BLaER1 treated with 17β-estradiol and CSF1 and Interleukin-3, amounts not matched to agents 10 nM and 100 nM (cell line): ENCODE data around the gene TMEM185B.

ENCODE experiments used
- H3K27ac ChIP-seq, 11 experiments: shearing (Covaris generic); formaldehyde crosslinking; 2 replicates each; pipeline ENCODE4 v1.8.1; 2022
- H3K27me3 ChIP-seq, 11 experiments: shearing (Covaris generic); formaldehyde crosslinking; 2 replicates each; pipeline ENCODE4 v1.8.1; 2022
- H3K36me3 ChIP-seq, 11 experiments: shearing (Covaris generic); formaldehyde crosslinking; 2 replicates each; pipeline ENCODE4 v1.8.1; 2022
- H3K4me1 ChIP-seq, 10 experiments: shearing (Covaris generic); formaldehyde crosslinking; 2 replicates each; pipeline ENCODE4 v1.8.1; 2022
- H3K4me2 ChIP-seq, 11 experiments: shearing (Covaris generic); formaldehyde crosslinking; 2 replicates each; pipeline ENCODE4 v1.8.1; 2022
- H3K4me3 ChIP-seq, 10 experiments: shearing (Covaris generic); formaldehyde crosslinking; 2 replicates each; pipeline ENCODE4 v1.8.1; 2022
- H3K9ac ChIP-seq, 11 experiments: shearing (Covaris generic); formaldehyde crosslinking; 2 replicates each; pipeline ENCODE4 v1.8.1; 2022
- H3K9me3 ChIP-seq, 11 experiments: shearing (Covaris generic); formaldehyde crosslinking; replicated peaks in 1 of 11; 2 replicates each; pipeline ENCODE4 v1.8.1; 2022
- H4K20me1 ChIP-seq, 11 experiments: shearing (Covaris generic); formaldehyde crosslinking; 2 replicates each; pipeline ENCODE4 v1.8.1; 2022
- Cebpa-rat ChIP-seq, 11 experiments: shearing (Covaris generic); IDR thresholded peaks; 2 replicates each; pipeline ENCODE4 v1.8.1; 2022

Gene TMEM185B

DNA sequence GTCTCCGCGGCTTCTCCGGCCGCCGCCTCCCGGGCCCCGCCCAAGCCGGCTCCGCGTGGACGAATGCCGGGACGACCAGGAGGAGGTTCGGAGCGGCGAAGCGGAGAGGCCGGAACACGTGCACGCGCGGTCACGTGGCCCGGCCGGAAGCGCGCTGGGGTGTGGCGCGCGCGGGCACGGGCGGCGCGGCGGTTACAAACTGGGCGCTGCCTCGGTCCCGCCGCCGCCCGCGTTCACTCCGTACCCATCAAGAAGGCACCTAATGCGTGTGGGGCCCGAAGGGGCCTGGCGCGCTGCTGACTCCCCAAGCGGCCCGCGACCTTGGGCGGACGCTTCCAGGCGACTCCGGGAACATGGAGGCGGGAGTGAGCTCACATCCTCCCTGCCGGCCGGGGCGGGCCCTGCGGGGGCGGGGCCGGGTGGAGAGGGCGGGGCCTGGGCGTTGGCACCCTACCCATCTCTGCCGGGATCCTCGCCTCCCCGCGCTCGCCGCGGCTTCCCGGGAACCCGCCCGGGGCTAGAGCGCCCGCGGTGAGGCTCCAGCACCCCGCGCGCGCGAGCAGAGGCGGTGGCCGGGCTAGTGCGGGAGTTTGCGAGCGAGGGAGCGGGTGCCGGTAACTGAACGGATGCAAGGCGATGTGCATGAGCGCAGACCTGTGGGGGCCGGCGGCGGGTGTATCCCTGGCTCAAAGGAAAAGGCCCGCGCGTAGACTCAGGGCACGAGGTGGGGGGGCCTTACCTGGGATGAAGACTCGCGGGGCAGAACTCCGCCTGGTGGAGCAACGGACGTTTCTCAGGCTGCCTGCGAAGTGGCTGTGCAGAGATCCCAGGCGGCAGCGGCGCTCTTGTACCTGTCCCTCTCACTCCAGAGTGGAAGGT is at the start of gene TMEM185B:
Gene TMEM185B, minus strand, starts transcription at position 367 of the 879 bp plus-strand sequence. CDS start 424 bp downstream, outside the sequence.
- H3K27me3 ChIP-seq = peaks cover 0 to 28% (median 0%) of the 10 kb centered on the region in 11 experiments; a peak in 7 of 22 replicates
- peak within 1 kb of the TSS; percentile 87 to 98 (median 91) for H3K9ac ChIP-seq
- peak within 1 kb of the TSS; percentile 93 to 99 (median 97) for H3K27ac ChIP-seq
- peaks cover 37 to 71% (median 57%) of the 10 kb centered on the region in 10 experiments for H3K4me1 ChIP-seq
- H3K4me2 ChIP-seq = peak within 1 kb of the TSS; percentile 83 to 99 (median 94)
- H4K20me1 ChIP-seq = peaks cover 0 to 28% (median 4%) of the 10 kb centered on the region in 11 experiments; a peak in 10 of 22 replicates
- H3K36me3 ChIP-seq = peaks cover 30 to 44% (median 42%) of the 10 kb centered on the region in 11 experiments
- TF ChIP-seq Cebpa-rat (IDR thresholded peaks at IDR 0.05) = no peak
- H3K4me3 ChIP-seq = peak within 1 kb of the TSS; percentile 58 to 78 (median 68)
- peaks cover 17 to 47% (median 35%) of the 10 kb centered on the region in 11 experiments for H3K9me3 ChIP-seq

DNA sequence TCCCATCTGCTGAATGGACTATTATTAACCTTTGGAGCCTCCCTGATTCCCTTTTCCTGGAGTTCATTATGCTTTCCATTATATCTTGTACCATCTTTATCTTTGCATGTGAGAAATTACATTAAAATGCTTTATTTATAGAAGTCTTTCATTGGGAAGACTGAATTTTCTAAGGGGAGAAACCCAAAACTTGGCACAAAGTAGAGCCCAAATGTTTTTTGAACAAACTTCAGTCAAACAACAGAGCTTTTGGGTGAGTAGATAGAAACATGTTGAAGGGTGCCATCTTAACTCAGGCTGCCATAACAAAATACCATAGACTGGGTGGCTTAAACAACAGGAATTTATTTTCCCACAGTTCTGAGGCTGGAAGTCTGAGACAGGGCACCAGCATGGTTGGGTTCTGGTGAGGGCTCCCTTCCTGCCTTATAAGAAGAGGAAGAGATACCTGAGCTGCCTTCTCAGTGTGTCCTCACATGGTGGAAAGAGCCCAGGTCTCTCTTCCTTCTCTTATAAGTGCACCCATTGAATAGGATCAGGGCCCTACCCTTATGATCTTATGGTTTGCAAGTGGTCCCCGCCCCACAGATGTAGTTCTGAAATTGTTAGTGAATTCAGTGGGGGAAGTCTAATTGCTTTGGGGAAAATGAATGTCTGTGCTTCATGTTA is 48.6 kb upstream of the TMEM185B start:
- Histone ChIP-seq H3K4me3 (no peak overlapping the region), H4K20me1 (peaks cover 0 to 95% (median 2%) of the 10 kb centered on the region in 11 experiments; a peak in 7 of 22 replicates), H3K36me3 (peaks cover 0 to 78% (median 19%) of the 10 kb centered on the region in 11 experiments; a peak in 15 of 22 replicates), H3K9ac (no peak overlapping the region), H3K4me2 (no peak overlapping the region), H3K9me3 (peaks cover 45 to 87% (median 63%) of the 10 kb centered on the region in 11 experiments), H3K4me1 (peaks cover 0 to 46% (median 5%) of the 10 kb centered on the region in 10 experiments; a peak in 11 of 20 replicates), H3K27ac (no peak overlapping the region), H3K27me3 (no peaks in the 10 kb centered on the region)
- no peak for TF ChIP-seq Cebpa-rat (IDR thresholded peaks at IDR 0.05)

DNA sequence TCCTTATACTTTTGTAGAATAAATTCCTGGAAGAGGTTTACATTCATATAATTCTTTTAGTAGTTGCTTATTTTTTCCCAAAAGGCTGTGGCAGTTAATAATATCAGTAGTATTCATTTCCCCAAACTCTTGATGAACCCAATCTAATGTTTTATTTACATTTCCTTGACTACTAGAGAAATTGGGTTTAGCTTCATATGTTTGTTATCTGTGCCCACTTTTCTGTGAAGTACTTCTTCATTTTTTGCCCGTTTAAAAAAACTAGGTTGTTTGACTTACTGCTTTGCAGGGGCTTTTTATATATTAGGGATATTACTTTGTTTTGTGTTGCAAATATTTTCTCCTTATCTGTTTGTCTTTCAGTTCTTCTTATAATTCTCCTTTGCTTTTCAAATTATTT is 46.6 kb upstream of the TMEM185B start:
- Histone ChIP-seq H3K27ac (no peak overlapping the region), H3K36me3 (peaks cover 0 to 72% (median 19%) of the 10 kb centered on the region in 11 experiments; a peak in 15 of 22 replicates), H3K4me2 (no peak overlapping the region), H3K9ac (no peak overlapping the region), H3K27me3 (no peaks in the 10 kb centered on the region), H3K9me3 (peaks cover 34 to 67% (median 43%) of the 10 kb centered on the region in 11 experiments), H3K4me3 (no peak overlapping the region), H3K4me1 (peaks cover 0 to 42% (median 5%) of the 10 kb centered on the region in 10 experiments; a peak in 11 of 20 replicates), H4K20me1 (peaks cover 0 to 95% (median 12%) of the 10 kb centered on the region in 11 experiments; a peak in 8 of 22 replicates)
- TF ChIP-seq Cebpa-rat (IDR thresholded peaks at IDR 0.05) = no peak

DNA sequence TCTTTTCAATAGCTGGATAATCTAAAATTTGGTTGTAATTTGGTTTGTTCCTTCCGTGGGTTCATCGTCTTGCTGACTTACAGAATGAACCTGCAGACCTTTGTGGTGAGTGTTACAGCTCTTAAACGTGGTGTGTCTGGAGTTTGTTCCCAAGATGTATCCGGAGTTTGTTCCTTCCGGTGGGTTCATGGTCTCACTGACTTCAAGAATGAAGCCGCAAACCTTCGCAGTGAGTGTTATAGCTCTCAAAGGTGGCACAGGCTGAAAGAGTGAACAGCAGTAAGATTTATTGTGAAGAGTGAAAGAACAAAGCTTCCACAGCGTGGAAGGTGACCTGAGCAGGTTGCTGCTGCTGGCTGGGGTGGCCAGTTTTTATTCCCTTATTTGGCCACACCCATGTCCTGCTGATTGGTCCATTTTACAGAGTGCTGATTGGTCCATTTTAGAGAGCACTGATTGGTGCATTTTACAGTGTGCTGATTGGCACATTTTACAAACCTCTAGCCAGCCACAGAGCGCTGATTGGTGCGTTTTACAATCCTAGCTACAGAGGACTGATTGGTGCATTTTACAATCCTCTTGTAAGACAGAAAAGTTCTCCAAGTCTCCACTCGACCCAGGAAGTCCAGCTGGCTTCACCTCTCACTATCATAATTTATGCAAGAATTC is 46.0 kb upstream of the TMEM185B start:
- no peak for TF ChIP-seq Cebpa-rat (IDR thresholded peaks at IDR 0.05)
- H4K20me1 ChIP-seq = peaks cover 0 to 94% (median 12%) of the 10 kb centered on the region in 11 experiments; a peak in 8 of 22 replicates

DNA sequence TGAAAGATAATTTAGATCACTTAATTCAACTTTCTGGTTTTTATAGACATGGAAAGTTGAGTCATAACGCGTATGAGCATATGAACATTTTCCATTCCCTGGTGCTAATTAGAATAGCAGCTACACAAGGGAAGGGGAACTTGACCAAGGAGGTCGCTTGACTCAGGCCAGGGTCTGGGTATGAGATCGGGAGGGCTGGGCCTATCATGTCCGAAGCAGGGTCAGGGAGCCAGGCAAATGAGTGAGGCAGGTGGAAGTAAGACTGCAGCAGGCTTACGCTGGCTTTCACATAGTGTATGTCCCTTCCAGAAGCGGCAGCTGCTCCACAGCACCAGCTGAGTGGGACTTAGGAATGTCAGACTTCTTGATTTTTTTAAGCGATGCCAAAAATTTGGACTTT is 44.1 kb upstream of the TMEM185B start:
- peaks cover 0 to 60% (median 7%) of the 10 kb centered on the region in 11 experiments; a peak in 15 of 22 replicates for H3K36me3 ChIP-seq
- H3K4me2 ChIP-seq = no peak overlapping the region
- H3K9me3 ChIP-seq = peaks cover 11 to 42% (median 22%) of the 10 kb centered on the region in 11 experiments; a peak in 21 of 22 replicates
- no peak overlapping the region for H3K4me3 ChIP-seq
- H3K4me1 ChIP-seq = peaks cover 2 to 52% (median 6%) of the 10 kb centered on the region in 10 experiments; a peak in 13 of 20 replicates
- peaks cover 0 to 97% (median 22%) of the 10 kb centered on the region in 11 experiments; a peak in 16 of 22 replicates for H4K20me1 ChIP-seq
- no peak overlapping the region for H3K27ac ChIP-seq
- H3K9ac ChIP-seq = no peak overlapping the region
- H3K27me3 ChIP-seq = no peaks in the 10 kb centered on the region
- no peak for TF ChIP-seq Cebpa-rat (IDR thresholded peaks at IDR 0.05)

More for the DNA sequence above, 46.0 kb upstream of the TMEM185B start:
- no peak overlapping the region for H3K4me3 ChIP-seq
- H3K36me3 ChIP-seq = peaks cover 0 to 67% (median 19%) of the 10 kb centered on the region in 11 experiments; a peak in 15 of 22 replicates
- no peak overlapping the region for H3K27ac ChIP-seq
- peak overlapping the region in 6 of 11 experiments; percentile 2 to 33 (median 14); a peak in 4 of 22 replicates for H3K4me2 ChIP-seq
- peaks cover 29 to 61% (median 38%) of the 10 kb centered on the region in 11 experiments for H3K9me3 ChIP-seq
- H3K9ac ChIP-seq = no peak overlapping the region
- H3K27me3 ChIP-seq = no peaks in the 10 kb centered on the region
- peaks cover 0 to 47% (median 5%) of the 10 kb centered on the region in 10 experiments; a peak in 11 of 20 replicates for H3K4me1 ChIP-seq

DNA sequence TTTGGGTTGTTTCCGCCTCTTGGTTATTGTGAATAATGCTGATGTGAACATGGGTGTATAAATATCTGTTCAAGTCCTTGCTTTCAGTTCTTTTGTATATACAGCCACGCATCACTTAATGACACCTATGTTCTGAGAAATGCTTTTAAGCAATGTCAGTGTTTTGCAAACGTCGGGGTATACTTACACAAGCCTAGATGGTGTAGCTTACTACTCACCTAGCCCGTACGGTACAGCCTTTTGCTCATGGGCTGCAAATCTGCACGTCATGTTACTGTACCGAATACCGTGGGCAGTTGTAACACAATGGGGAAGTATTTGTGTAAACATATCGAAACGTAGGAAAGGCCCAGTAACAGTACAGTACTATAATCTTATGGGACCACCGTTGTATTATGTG is 41.8 kb upstream of the TMEM185B start:
- H3K9ac ChIP-seq = no peak overlapping the region
- H3K27ac ChIP-seq = no peak overlapping the region
- TF ChIP-seq Cebpa-rat (IDR thresholded peaks at IDR 0.05) = no peak
- H4K20me1 ChIP-seq = peaks cover 0 to 99% (median 43%) of the 10 kb centered on the region in 11 experiments; a peak in 18 of 22 replicates
- no peak overlapping the region for H3K4me3 ChIP-seq
- H3K27me3 ChIP-seq = no peaks in the 10 kb centered on the region
- H3K4me1 ChIP-seq = peaks cover 5 to 66% (median 16%) of the 10 kb centered on the region in 10 experiments; a peak in 14 of 20 replicates
- H3K9me3 ChIP-seq = peaks cover 19 to 34% (median 28%) of the 10 kb centered on the region in 11 experiments
- H3K4me2 ChIP-seq = peak overlapping the region in 2 of 11 experiments; percentile 12 to 17; a peak in 3 of 22 replicates
- H3K36me3 ChIP-seq = peaks cover 0 to 49% (median 15%) of the 10 kb centered on the region in 11 experiments; a peak in 17 of 22 replicates

DNA sequence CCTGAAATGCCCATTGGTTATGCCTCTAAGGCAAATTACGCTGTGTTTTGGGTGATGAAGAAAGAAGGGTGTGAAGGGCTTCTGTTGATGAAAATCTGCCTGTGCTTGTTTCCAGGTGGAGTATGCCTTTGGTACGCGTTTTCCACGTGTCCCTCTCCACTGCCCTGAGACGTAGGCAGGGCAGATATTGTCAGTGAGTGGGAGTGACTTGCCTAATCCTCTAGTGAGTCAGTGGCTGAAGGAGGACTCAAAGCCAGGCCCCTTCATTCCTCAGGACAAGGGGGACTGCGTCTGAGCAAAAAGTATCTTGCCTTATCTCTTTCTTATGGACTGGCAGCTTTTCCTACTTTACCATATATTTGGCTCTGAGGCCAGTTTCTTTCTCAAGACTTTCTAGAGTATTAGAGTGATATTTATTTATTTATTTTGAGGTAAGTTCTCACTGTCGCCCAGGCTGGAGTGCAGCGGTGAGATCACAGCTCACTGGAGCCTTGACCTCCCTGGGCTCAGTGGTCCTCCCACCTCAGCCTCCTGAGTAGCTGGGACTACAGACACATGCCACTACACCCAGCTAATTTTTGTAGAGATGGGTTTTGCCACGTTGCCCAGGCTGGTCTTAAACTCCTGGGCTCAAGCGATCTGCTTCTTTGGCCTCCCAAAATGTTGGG is 39.7 kb upstream of the TMEM185B start:
- peaks cover 0 to 44% (median 10%) of the 10 kb centered on the region in 11 experiments; a peak in 12 of 22 replicates for H3K36me3 ChIP-seq
- no peak overlapping the region for H3K4me3 ChIP-seq
- peaks cover 12 to 32% (median 24%) of the 10 kb centered on the region in 11 experiments for H3K9me3 ChIP-seq
- H4K20me1 ChIP-seq = peaks cover 0 to 88% (median 47%) of the 10 kb centered on the region in 11 experiments; a peak in 18 of 22 replicates
- no peak for TF ChIP-seq Cebpa-rat (IDR thresholded peaks at IDR 0.05)
- H3K27me3 ChIP-seq = no peaks in the 10 kb centered on the region
- H3K27ac ChIP-seq = no peak overlapping the region
- H3K4me1 ChIP-seq = peaks cover 5 to 63% (median 19%) of the 10 kb centered on the region in 10 experiments
- H3K4me2 ChIP-seq = peak overlapping the region in 4 of 11 experiments; percentile 5 to 60 (median 38); a peak in 5 of 22 replicates
- no peak overlapping the region for H3K9ac ChIP-seq
